Stimulated activated CD4-positive, alpha-beta T cell treated with anti-CD3 and anti-CD28 coated beads, Interleukin-15, amount 100 ng/mL, for 48 hours (primary cell): Measurements from ENCODE around the gene ABCE1.

Source experiments
- DNase-seq, 2 donors: peaks; one replicate each; pipeline ENCODE4 v3.0.0-alpha.2; 2020; ENCODE audit warnings: low read depth in 2 of 2

The ABCE1 gene

GRCh38 chr4:145177511-145177905 is 79.4 kb downstream of the ABCE1 start:
- DNase-seq, result no peak

GRCh38 chr4:145177906-145178538 is 79.9 kb downstream of the ABCE1 start:
- DNase-seq, result no peak

GRCh38 chr4:145178740-145179280 is 80.7 kb downstream of the ABCE1 start:
- DNase-seq, result no peak
